ENCODE data around the gene ZNHIT6. TPM values are rescaled to one million over a fixed set of nuclear protein-coding genes. Genes with fewer than 3 reads are reported as not detected.

ZNHIT6 gene
- total and polyA plus RNA-seq, 2 donors (not counting 3 experiments of a cell fraction or from before 2014, with no cell fraction given) = 7.3 to 18.8 TPM

DNA sequence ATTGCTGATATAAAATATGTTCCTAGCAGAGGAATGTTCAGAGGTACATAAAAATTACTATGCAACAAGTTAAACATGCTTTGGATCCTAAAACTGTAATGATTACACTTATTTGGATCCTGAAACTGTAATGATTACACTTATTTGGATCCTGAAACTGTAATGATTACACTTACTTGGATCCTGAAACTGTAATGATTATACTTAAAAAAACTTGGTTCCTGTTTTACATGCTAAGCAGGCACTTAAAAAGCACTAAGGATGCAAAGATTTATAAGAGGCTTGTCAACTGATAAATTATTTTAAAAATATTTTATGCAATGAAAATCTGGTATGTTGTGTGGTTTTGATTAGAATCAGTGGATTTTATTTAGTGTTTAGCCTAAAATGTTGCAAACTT is 47.7 kb downstream of the ZNHIT6 start:
- Histone ChIP-seq H3K79me2 (ENCODE audit: control insufficient read depth, insufficient read depth, low read length) (no peaks in the 10 kb centered on the region), H2AFZ (ENCODE audit: low read depth, low read length) (no peak overlapping the region), H3K4me2 (ENCODE audit: insufficient read depth, low read length) (no peak overlapping the region), H3K36me3 (ENCODE audit: control insufficient read depth in 2 of 2, extremely low read depth in 1 of 2, insufficient read depth in 2 of 2, low read length in 2 of 2) (no peaks in the 10 kb centered on the region), H3K9ac (replicated peaks; ENCODE audit: extremely low read depth, insufficient read depth, low read length) (no peak overlapping the region), H4K20me1 (replicated peaks; ENCODE audit: control insufficient read depth, extremely low read depth, insufficient read depth, low read length) (no peaks in the 10 kb centered on the region), H3K4me1 (ENCODE audit: control insufficient read depth, extremely low read depth, insufficient read depth, low read length) (no peaks in the 10 kb centered on the region), H3K9me3 (replicated peaks; ENCODE audit: control insufficient read depth, insufficient read depth, low read length) (no peaks in the 10 kb centered on the region), H3K27me3 (ENCODE audit: control insufficient read depth in 2 of 2, insufficient read depth in 2 of 2, low read length in 2 of 2) (no peaks in the 10 kb centered on the region), H3K9me1 (replicated peaks; ENCODE audit: control insufficient read depth, extremely low read depth, insufficient read depth, low read length) (no peaks in the 10 kb centered on the region), H3K4me3 (replicated peaks in 1 of 3; ENCODE audit: insufficient read depth in 1 of 3, low read depth in 1 of 3, low read length in 3 of 3) (no peak overlapping the region), H3K27ac (ENCODE audit: insufficient read depth, low read depth, low read length) (no peak overlapping the region)
- no peak for DNase-seq (ENCODE audit: low read depth, low spot score)
- ChIA-PET CTCF (no interaction called here), POLR2A (no interaction called here)
- dilution Hi-C loops (cut with MboI; ENCODE audit: extremely low pct_ligation_motif_present, low sequenced_read_pairs) (no loop called here), intact Hi-C loops (cut with micrococcal nuclease) (no loop called here)
- TF ChIP-seq EZH2 (IDR thresholded peaks at IDR 0.05; ENCODE audit: borderline replicate concordance, low read depth, low read length, severe bottlenecking) (no peak), CTCF (IDR thresholded peaks at IDR 0.05; ENCODE audit: extremely low read depth in 1 of 2, insufficient read depth in 1 of 2, low read depth in 1 of 2, low read length in 2 of 2) (no peak), JUN (IDR thresholded peaks at IDR 0.05; ENCODE audit: borderline replicate concordance, insufficient read depth, insufficient read length, low read depth) (no peak), GATA2 (IDR thresholded peaks at IDR 0.05; ENCODE audit: insufficient read depth, insufficient read length, low read depth, low read length) (no peak), POLR2AphosphoS5 (IDR thresholded peaks at IDR 0.05; ENCODE audit: insufficient read depth, low read depth, low read length) (no peak), MYC (IDR thresholded peaks at IDR 0.05; ENCODE audit: low read depth, low read length) (no peak), POLR2A (IDR thresholded peaks at IDR 0.05; ENCODE audit: low read depth, low read length) (no peak), FOS (IDR thresholded peaks at IDR 0.05; ENCODE audit: borderline replicate concordance, insufficient read depth, low read length) (no peak)
- TF ChIP-seq, protein P1, sequence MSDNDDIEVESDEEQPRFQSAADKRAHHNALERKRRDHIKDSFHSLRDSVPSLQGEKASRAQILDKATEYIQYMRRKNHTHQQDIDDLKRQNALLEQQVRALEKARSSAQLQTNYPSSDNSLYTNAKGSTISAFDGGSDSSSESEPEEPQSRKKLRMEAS (IDR thresholded peaks at IDR 0.05; ENCODE audit: insufficient read depth, insufficient read length) = no peak
- no TSS peak for BruUV-seq (replicated peaks)
- no peak for FAIRE-seq
